Stimulated activated CD4-positive, alpha-beta T cell treated with anti-CD3 and anti-CD28 coated beads, Interleukin-2, amount 100 ng/mL, for 24 hours (primary cell): ENCODE measurements around the gene HOXB5.
A peak's percentile ranks its signal among the peaks of the same experiment; 100 is the strongest.

Experiments used
- DNase-seq, 2 donors: peaks; one replicate each; pipeline ENCODE4 v3.0.0-alpha.2; 2020

HOXB5 gene

GRCh38 chr17:48601539-48602425 lies 8.2 kb upstream of the HOXB5 start:
- no peak for DNase-seq

GRCh38 chr17:48601207-48601538 lies 7.6 kb upstream of the HOXB5 start:
- no peak for DNase-seq

- no peak for DNase-seq
These were observed 6.9 kb upstream of the HOXB5 start for GRCh38 chr17:48600244-48601098.

- no peak for DNase-seq
These were observed 5.8 kb upstream of the HOXB5 start for GRCh38 chr17:48599354-48599753.

GRCh38 chr17:48598736-48599135 lies 5.2 kb upstream of the HOXB5 start:
- no peak for DNase-seq

- peak in 1 of 2 donors; percentile 51 for DNase-seq
These were observed 4.4 kb upstream of the HOXB5 start for GRCh38 chr17:48597778-48598631.

- no peak for DNase-seq
These were observed 3.9 kb upstream of the HOXB5 start for GRCh38 chr17:48597528-48597777.

GRCh38 chr17:48596735-48597527 lies 3.4 kb upstream of the HOXB5 start:
- DNase-seq = no peak

GRCh38 chr17:48596000-48596734 lies 2.6 kb upstream of the HOXB5 start:
- peak in 1 of 2 donors; percentile 61 for DNase-seq

GRCh38 chr17:48595278-48595999 lies 1.9 kb upstream of the HOXB5 start:
- no peak for DNase-seq

- no peak for DNase-seq
These were observed 1.1 kb upstream of the HOXB5 start for GRCh38 chr17:48594538-48595277.

- DNase-seq = peak; percentile 87 to 90
These were observed 410 bp upstream of the HOXB5 start for GRCh38 chr17:48593840-48594537.

- DNase-seq = peak in 1 of 2 donors; percentile 43
These were observed 1.0 kb downstream of the HOXB5 start for GRCh38 chr17:48592577-48592976.

- DNase-seq = no peak
These were observed 1.5 kb downstream of the HOXB5 start for GRCh38 chr17:48592057-48592514.

- no peak for DNase-seq
These were observed 2.1 kb downstream of the HOXB5 start for GRCh38 chr17:48591255-48592056.

GRCh38 chr17:48590607-48591161 lies 2.9 kb downstream of the HOXB5 start:
- DNase-seq = no peak

GRCh38 chr17:48589831-48590606 lies 3.6 kb downstream of the HOXB5 start, which contains the start of gene HOXB3:
HOXB3 (minus strand) TSS chr17:48590241; CDS start chr17:48552474, 37,767 bp downstream.
- DNase-seq = no peak
